WTC11 (cell line): ENCODE results near the gene PGAM5.

Experiments used
- CTCF ChIP-seq: fragments of 200-600 bp; IDR thresholded peaks from 2 replicates; pipeline ENCODE4 v1.8.0; 2022; ENCODE audit warnings: antibody characterized with exemption
- IRF1 ChIP-seq: sonication (generic); formaldehyde crosslinking; IDR thresholded peaks from 2 replicates; pipeline ENCODE4 v1.8.0; 2023; ENCODE audit warnings: missing genetic modification reagents
- USF1 ChIP-seq: sonication (generic); formaldehyde crosslinking; IDR thresholded peaks from 2 replicates; pipeline ENCODE4 v1.8.0; 2022; ENCODE audit warnings: mild to moderate bottlenecking, missing genetic modification reagents
- ZNF232 ChIP-seq: sonication (generic); formaldehyde crosslinking; IDR thresholded peaks from 2 replicates; pipeline ENCODE4 v1.8.0; 2022; ENCODE audit warnings: mild to moderate bottlenecking, missing genetic modification reagents
- ZNF423 ChIP-seq: fragments of 250-450 bp; sonication (Bioruptor Pico); IDR thresholded peaks from 2 replicates; pipeline ENCODE4 v2.1.2; 2022; ENCODE audit warnings: mild to moderate bottlenecking, moderate library complexity

GRCh38 chr12:132740313-132740646 lies 29.6 kb downstream of the PGAM5 start:
- TF ChIP-seq CTCF (no peak), USF1 (CRISPR knock-in tag) (no peak), ZNF423 (CRISPR knock-in tag) (no peak), IRF1 (CRISPR knock-in tag) (no peak), ZNF232 (CRISPR knock-in tag) (no peak)
